Medulla oblongata (tissue), 1 donor: ENCODE results near the gene PRDM16.
A peak's percentile ranks its signal among the peaks of the same experiment; 100 is the strongest.

Source experiments
- DNase-seq: peaks from one replicate; pipeline ENCODE4 v3.0.0-alpha.2; 2015; ENCODE audit errors: extremely low spot score

Gene PRDM16

DNA sequence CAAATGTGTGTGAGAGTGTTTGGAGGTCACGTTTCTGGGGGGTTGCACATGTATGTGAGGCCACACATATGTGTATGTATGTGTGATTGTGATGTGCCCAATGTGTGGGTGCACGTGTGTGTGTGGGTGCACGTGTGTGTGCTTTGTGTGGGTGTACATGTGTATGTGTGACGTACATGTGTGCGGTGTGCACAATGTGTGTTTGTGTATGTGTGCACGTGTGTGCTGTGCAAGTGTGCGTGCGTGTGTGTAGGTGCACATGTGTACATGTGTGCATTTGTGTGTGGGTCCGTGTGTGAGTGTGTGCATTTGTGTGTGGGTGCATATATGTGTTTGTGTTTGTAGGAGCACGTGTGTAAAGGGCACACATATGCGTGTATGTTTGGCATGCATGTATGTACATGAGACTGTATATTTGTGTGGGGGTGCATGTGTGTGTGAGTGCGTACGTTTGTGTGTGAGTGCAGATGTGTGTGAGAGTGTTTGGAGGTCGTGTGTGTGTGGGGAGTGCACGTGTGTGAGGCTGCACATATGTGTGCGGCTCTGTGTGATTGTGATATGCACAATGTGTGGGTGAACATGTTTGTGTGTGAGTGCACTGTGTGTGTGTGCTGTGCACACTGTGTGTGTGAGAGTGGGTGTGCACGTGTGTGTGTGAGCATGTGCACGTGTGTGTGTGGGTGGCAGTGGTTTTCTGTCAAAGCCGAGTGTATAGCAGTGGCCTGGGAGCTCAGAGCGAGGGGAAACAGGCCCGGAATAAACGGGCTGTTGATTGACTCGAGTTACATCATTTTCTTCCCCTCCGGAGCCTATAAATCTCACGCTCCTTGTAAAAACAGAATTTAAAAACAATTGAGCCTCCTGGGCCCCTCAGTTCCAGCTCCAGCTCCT is 252.8 kb downstream of the PRDM16 start:
- DNase-seq = no peak

DNA sequence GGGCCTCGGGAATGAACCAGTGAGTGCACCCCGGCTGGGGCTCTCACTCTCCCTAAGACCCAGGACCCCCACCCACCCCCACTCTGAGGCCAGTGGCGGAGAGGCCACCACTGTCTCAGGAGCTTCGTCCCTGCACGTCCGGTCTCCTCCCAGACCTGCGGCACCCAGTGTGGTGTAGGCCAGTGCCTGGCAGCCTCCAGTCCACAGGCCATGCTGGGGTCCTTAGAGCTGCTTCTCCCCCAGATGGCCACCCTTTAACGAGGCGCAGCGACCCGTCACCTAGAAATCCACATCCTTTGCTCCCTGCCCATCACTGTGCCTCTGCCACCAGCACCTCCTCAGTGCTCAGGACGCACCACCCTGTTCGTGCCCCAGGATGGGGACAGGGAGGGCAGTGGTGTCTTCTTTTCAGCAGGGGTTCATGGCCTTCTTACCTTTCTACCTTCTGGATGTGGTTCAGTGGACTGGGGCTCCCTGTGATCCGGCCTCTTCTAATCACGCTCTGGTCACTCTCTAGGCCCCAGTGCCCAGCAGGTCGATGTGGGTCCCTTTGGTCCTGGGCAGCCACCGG is 253.5 kb downstream of the PRDM16 start:
- DNase-seq = no peak

DNA sequence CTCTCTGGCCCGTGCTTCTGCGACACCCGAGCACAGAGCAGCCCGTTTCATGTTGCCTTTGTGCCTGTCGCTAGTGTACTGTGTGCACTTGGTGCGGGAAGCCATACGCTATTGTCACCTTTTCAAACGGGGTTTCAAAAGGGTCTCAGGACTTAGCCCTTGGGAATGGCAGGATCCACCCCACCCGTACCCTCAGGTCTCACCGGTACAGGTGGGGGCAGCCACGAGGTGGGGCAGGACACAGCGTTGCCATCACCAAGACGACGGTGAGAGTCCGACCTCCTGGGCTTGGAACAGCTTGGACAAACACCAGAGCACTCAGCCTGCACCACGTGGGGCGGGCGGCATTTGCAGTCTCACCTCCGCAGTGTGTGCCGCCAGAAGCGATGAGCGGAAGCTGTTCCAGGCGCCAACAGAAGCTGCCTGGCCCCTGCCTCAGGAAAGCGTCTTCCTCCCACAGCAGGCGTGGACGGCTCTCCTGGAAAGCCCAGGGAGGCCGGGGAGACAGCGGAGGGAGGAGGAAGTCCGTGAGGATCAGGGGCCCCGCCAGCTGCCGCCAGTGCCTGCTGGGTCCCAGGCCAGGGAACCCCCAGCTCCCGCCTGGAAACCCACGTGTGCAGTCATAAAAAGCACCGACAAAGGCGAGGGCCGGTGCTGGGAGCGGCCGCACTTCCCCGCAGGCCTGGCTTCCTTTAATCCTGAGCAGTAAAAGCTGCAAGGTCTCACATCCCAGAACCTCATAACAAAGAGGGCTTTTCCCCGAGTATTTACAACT is 254.2 kb downstream of the PRDM16 start:
- no peak for DNase-seq

DNA sequence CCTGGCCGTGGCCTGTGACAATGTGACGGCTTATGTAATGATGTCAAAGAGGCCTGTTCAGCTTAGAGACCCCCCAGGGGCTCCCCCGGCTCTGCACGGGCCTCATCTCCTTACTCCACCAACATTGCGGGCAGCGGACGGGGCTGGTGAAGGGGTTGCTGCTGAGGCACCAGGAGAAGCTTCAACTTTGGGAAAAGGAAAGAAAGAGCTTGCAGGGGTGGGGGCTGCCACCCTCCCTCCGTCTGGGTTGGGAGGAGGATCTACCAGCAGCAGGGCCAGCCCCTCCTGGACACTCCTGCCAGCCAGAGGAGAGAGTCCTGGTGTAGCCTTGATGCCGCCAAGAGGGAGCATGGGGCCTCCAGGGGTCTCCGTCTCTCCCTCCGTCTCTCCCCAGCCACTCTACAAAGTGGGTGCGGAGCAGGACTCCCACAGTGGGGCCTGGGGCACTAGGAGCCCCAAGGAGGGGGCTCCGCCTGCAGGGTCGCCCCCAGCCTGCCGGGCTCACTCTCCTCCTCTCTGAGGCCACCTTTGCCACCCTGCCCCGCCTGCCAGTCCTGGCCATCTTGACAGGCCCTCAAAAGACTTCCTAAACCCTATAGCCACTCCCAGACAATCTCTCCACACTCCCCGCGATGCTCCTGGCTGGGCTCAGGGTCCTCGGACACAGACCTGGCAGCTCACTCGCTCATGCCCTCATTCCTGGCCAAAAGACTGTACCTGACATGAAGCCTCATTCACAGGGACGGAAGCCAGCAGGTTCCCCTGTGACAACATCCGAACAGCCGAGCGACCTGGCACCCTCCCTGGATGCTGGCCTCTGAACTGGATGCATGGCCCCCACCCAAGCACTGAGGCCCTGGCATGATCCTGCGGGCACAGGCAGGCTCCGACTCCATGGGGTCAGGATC is 255.0 kb downstream of the PRDM16 start:
- DNase-seq = no peak

DNA sequence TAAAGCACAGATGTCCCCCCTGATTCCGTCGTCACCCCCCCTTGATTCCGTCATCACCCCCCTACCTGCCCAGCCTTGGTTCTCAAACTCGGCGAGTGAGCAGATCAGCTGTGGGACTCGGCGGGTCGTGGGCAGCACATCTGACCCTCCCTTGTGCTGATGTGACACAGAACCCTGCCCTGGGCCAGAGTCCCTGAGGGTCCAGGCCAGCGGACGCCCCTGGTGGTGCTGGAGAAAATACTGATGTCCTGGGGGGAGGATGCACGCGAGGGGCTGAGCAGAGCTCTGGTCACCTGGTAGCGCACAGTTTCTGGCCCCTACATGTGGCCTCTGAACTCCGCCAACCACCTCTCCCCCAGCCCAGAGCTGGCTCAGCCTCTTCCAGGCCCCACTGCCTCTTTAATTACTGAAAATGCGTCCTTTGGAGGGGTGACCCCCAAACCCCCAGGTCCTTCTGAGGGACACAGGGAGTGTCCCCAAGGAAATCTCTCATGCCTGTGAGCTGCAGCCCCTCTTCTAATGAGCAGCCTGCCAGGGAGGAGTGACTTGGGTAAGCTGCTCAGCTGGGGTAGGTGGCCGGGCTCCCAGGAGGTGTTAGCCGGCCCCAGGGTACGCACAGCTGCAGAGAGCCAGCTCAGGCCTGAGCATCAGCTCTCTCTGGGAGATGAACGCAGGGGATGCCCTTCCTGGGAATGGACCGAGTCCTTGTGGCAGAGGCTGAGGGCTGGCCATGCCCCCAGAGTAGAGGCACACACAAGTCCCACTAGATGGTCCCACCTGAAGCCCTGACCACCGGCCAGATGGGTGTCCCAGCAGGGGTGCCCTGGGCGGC is 255.9 kb downstream of the PRDM16 start:
- DNase-seq = no peak

DNA sequence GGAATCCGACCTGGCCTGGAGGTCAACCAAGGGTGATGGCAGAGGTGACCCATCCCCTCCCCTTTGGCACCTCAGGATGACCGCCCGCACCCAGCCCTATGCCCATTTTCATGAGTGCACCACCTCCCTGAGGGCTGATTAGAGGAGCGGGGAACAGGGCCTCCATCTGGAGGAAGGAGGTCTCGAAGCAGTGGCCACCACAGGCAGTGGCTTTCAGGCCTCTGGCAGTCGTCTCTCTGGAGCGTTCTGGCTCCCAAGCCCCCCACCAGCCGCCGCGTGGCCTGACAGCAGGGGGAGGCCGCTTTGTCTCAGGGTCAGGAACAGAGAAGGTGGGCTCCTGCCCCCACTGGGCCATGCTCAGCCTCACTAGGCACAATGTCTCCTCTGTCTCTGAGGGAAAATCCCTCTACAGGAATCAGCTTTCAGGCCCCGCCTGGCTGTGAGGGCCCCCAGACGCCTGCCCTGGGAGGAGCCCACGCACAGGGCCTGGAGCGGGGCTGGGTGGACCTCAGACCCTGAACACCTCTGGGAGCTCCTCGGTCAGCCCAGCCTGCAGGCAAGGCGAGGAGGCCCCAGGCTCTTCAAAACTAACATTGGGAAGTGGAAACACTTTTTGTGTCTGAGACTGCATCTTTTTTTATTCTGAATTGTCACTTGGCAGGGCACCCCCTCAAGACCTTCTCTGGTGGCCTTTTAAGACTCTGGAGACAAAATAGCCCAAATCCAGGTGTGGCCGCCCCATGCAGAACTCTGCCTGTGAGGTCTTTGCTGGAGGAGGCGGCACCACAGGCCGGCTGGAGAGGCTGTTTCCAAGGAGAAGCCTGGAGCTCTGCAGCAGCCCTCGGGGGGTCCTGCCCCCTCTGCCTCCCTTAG is 257.7 kb downstream of the PRDM16 start:
- DNase-seq = no peak

DNA sequence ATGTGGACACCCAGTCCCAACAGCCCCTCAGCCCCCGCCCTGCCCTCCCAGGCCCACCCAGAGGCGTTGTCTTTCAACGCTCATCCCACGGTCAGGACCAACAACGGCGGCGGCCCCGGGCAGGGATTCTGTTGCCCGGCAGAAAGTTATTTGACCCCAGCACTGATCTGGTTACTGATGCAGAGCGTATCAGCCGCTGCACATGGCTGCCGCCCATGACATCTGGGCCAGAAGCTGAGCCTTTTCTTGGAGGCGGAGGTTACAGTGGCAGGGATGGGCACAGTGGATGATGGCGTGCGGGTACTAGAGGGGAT is 258.3 kb downstream of the PRDM16 start:
- no peak for DNase-seq

DNA sequence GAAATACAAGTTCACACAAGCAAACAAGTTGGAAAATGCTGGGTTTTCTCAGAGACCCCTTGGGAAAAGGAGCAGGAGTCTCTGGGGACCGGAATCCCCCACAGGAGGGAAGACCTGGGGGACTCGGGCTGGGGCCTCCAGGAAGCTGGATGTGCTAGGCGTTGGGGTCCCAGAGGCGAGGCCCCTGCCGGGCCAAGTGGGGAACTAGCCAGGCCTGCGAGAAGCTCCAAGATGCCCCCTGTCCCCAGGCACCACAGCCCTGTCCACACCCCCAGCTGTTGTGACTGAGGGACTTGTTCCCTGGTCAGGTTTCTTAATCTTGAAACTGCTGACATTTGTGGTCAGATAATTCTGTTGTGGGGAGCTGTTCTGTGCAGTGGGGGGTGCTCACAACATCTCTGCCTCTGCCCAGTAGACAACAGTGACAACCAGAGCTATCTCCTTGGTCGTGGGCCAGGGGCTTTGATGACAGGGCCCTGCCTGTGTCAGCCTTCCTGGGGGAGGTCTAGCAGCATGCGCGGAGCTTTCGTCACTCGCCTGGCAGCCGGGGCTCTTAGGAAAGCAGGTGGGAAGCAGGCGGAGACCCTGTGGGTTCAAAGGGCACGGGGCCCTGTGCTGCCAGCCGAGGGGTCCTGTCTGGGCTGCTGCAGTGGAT is 259.1 kb downstream of the PRDM16 start:
- DNase-seq = no peak

DNA sequence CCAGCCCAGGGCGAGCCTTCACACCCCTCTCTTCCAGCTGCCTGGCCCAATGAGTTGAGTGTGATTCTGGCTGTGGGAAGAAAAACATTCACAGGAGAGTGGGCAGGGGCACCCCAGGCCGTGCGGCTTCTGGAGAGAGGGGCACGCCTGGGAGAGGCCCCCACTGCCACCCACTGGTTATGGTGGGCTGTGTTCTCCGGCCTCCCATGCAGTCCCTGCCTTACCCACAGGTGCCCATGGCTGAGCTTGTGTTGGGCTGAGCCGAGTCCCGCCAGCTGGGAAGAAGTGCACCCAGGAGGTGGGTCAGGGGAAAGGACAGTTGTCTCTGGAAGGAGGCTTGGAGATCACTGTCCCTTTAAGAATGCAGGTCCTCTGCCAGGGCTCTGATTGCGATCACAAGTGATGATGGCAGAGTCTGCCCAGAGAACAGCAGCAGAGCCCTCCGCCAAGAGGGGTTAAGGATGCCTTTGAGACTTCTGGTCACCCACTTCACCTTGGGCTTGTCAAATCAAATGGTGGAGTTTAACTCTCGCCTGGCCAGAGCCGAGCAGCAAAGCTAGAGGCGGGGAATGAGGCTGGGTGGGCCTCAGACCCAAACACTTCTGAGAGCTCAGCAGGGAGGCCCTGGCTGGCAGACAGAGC is 260.8 kb downstream of the PRDM16 start:
- DNase-seq = no peak

DNA sequence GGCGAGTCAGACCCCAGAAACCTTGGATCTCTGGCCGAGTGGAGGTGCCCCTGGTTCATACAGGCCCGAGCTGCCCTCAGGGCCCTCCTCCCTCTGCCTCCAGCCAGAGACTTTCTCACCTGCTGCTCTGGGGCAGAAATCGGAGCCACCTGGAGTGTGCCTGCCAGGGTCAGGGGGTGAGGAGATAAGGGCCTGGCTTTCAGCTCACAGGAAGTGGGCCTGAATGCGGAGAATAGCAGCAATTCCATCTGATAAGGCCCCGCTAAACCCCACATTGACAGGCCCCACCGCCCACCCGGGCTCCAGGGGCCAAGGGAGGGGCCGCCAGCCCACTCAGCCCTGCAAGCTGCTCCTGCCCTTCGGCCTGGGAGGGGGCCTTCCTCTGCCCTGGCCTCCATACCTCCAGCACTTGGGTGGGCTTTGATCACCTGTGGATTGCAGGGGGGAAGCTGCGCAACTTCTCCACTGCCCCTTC is 261.8 kb downstream of the PRDM16 start:
- DNase-seq = no peak

DNA sequence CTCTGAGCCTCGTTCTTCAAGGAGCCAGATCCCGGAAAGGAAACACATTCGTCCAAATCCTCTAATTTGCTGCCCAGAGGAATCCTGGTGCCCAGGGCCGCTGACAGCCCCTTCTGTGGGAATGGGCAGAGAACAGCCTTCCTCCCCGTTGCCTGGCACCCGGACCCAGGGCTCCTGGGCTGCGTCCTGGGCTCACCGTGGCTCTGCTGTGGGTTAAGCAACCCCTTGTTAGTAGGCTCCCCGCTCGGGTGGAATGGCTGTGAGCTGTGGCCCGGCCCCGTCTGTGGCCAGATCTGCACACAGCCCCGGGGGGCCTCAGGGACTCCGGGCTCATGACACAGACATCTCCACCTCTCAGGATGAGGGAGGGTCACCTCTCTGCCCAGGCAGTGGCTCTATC is 262.6 kb downstream of the PRDM16 start:
- peak; percentile 47 for DNase-seq

DNA sequence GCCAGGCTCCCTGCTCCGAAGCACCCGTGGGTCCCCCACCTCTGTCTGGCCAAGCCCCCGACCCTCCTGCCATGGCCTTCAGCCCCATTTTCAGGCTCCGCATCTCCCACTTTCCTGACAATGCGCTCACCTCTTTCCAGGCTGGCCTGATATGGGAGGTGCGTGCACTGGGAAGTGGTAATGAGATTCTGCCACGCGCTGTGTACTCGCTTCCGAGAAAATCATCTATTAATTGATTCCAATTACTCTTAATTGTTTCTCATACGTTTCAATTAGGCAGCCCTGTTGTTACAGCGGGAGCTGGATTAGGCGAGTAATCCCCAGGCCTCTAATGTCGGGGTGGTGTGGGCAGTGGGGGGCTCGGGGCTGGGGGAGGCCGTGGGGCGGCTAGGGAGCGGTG is 263.0 kb downstream of the PRDM16 start:
- no peak for DNase-seq

DNA sequence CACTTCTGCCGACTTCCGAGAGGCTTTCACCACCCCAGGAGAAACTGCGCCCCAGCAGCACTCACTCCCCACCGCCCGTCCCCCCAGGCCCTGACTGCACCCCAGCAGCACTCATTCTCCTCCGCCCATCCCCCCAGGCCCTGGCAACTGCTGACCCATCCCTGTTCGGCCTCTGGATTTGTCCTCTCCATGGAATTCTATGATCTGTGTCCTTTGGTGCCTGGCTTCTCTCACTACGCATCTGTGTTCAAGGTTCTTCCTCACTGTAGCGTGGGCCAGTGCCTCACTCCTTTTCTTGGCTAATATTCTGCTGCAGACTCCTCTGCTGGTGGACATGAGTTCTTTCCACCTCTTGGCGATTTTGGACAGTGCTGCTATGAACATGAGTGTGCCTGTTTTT is 263.7 kb downstream of the PRDM16 start:
- DNase-seq = no peak

DNA sequence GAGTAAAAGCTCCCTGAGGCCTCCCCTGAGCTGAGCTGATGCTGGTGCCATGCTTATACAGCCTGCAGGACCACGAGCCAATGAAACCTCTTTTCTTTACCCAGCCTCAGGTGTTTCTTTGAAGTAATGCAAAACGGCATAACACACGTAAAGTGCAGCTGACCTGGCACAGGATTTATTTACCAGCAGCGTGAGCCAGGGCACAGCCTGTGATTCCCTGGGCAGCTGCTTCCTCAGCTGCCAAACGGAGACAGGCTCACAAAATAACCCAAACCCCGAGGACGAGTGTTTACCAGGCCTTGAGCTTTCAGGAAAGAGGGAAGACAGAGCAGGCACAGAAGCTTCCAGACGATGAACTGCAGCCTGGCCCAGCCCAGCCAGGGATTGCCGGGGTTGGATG is 264.9 kb downstream of the PRDM16 start:
- peak; percentile 71 for DNase-seq

DNA sequence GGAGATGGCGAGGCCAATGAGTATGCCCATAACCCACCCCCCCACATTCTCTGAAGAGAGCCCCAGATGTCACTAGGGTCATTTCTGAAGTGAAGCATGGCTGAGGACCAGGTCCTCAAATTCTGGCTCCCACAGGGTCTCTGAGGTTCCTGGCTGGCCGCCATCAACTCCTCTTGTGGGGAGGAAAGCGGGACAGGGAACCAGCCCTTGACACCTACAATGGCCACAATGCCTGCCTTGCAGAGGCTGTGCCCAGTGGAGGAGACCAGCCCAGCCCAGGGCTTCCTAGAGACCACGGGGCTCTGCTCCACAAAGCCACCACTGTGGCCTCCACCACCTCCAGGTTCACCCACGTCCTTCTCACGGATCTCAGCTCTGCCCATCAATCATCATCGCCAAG is 265.4 kb downstream of the PRDM16 start:
- no peak for DNase-seq

DNA sequence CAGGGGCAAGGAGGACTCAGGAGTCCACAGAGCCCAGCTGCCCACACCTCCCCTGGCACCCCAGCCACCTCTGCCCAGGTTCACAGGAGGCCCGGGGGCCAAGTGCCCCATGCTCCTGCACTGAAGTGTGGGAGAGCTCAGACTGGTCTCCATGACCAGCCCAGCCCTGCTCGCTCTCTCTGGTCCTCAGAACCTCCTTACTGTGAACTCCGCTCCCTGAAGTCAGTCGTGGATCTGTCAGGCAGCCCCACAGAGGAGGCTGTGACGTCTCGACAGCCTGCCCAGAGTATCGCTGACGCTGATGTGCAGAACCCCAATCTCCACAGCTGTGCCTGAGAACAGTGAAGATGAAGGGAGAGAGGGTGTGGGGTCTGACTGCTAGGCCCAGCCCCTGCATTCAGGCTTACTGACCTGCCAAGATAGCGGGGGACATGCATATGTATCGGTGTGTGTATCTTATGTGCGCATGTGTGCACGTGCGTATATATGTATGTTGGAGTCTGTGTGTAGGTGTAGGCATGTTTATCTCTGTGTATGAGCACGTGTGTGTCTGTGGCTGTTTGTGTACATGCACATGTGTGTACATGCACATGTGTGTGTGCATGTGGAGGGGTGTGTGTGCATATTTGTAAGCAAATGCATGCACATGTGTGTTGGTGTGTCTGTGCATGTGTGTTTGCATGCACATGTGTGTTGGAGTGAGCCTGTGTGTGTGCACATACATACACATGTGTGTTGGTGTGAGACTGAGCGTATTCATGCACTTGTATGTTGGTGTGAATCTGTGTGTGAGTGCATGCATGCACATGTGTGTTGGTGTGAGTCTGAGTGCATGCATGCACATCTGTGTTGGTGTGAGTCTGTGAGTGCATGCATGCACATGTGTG is 267.0 kb downstream of the PRDM16 start:
- DNase-seq = no peak
